CD4-positive, alpha-beta T cell treated with Interleukin-2 at 100 ng/mL for 4 hours (primary cell): ENCODE data around the gene BLOC1S4.

Experiments
- DNase-seq: peaks from one replicate; pipeline ENCODE4 v3.0.0-alpha.2; 2020; ENCODE audit warnings: low spot score

BLOC1S4 gene

GRCh38 chr4:6692379-6692778, 23.6 kb upstream of the BLOC1S4 start:
- no peak for DNase-seq

GRCh38 chr4:6692806-6693205, 23.2 kb upstream of the BLOC1S4 start:
- DNase-seq: no peak

GRCh38 chr4:6693231-6694176, 22.5 kb upstream of the BLOC1S4 start, which contains the start of gene S100P:
Gene S100P (plus strand): TSS chr4:6693878. CDS start chr4:6693933, 55 bp downstream.
- no peak for DNase-seq

GRCh38 chr4:6694177-6694901, 21.6 kb upstream of the BLOC1S4 start:
- no peak for DNase-seq

- DNase-seq: peak; percentile 77
These were observed 20.0 kb upstream of the BLOC1S4 start for GRCh38 chr4:6695660-6696610.

GRCh38 chr4:6696611-6697010, 19.4 kb upstream of the BLOC1S4 start:
- no peak for DNase-seq

GRCh38 chr4:6697131-6697530, 18.8 kb upstream of the BLOC1S4 start:
- no peak for DNase-seq

GRCh38 chr4:6699388-6699787, 16.6 kb upstream of the BLOC1S4 start:
- no peak for DNase-seq

- no peak for DNase-seq
These were observed 16.1 kb upstream of the BLOC1S4 start for GRCh38 chr4:6699903-6700302.

- peak; percentile 44 for DNase-seq
These were observed 14.6 kb upstream of the BLOC1S4 start for GRCh38 chr4:6701371-6701770.

- no peak for DNase-seq
These were observed 13.2 kb upstream of the BLOC1S4 start for GRCh38 chr4:6702761-6703160.

GRCh38 chr4:6703786-6704185, 12.2 kb upstream of the BLOC1S4 start:
- no peak for DNase-seq

- DNase-seq: no peak
These were observed 10.3 kb upstream of the BLOC1S4 start for GRCh38 chr4:6705646-6706045.

GRCh38 chr4:6706173-6706572, 9.8 kb upstream of the BLOC1S4 start:
- DNase-seq: no peak

GRCh38 chr4:6709230-6710114, 6.5 kb upstream of the BLOC1S4 start, which contains the start of gene MRFAP1L1:
Gene MRFAP1L1 (minus strand): TSS chr4:6709865. CDS start chr4:6709629, 236 bp downstream.
- DNase-seq: peak; percentile 97

GRCh38 chr4:6710282-6710681, 5.7 kb upstream of the BLOC1S4 start:
- no peak for DNase-seq

- DNase-seq: no peak
These were observed 5.0 kb upstream of the BLOC1S4 start for GRCh38 chr4:6710996-6711395.

GRCh38 chr4:6714954-6715353, 1.0 kb upstream of the BLOC1S4 start:
- no peak for DNase-seq

- no peak for DNase-seq
These were observed 313 bp upstream of the BLOC1S4 start for GRCh38 chr4:6715704-6716017.

GRCh38 chr4:6716958-6717655, 1.1 kb downstream of the BLOC1S4 start:
- DNase-seq: no peak
